Transverse colon (tissue), 4 donors: Measurements from ENCODE around the gene ANKRD52. TPM values are rescaled to one million over a fixed set of nuclear protein-coding genes. Genes with fewer than 3 reads are reported as not detected.

Source experiments
- DNase-seq: peaks from one replicate; pipeline ENCODE4 v3.0.0-alpha.2; 2019
- H3K27ac ChIP-seq, 4 donors: fragments of 200-600 bp; sonication (generic); 2 replicates each; pipeline ENCODE4 v1.5.1; 2016 to 2018; ENCODE audit warnings: inconsistent platforms in 4 of 4
- H3K27me3 ChIP-seq: fragments of 200-600 bp; sonication (generic); 2 replicates; pipeline ENCODE4 v1.5.1; 2017; ENCODE audit warnings: inconsistent platforms
- H3K36me3 ChIP-seq, 4 donors: fragments of 200-600 bp; sonication (generic); 2 replicates each; pipeline ENCODE4 v1.5.1; 2017 to 2019; ENCODE audit warnings: inconsistent platforms in 4 of 4
- H3K4me1 ChIP-seq, 4 donors: fragments of 200-600 bp; sonication (generic); 2 replicates each; pipeline ENCODE4 v1.5.1; 2017 to 2020; ENCODE audit warnings: inconsistent platforms in 4 of 4
- H3K4me3 ChIP-seq, 4 donors: fragments of 200-600 bp; sonication (generic); 1 replicate in 1 of 4; 2 replicates in 3 of 4; pipeline versions ENCODE4 v1.5.1 to v1.6.1; 2017 to 2019; ENCODE audit warnings: inconsistent platforms in 4 of 4
- H3K9me3 ChIP-seq, 2 donors: fragments of 200-600 bp; sonication (generic); 2 replicates each; pipeline ENCODE4 v1.5.1; 2017 to 2019; ENCODE audit warnings: inconsistent platforms in 2 of 2
- CTCF ChIP-seq, 5 experiments: fragments of 200-600 bp in 3 of 5; fragments of 450-650 bp in 2 of 5; sonication (generic) in 3 of 5; IDR thresholded peaks; 1 replicate in 2 of 5; 2 replicates in 3 of 5; pipeline ENCODE4 v1.5.1; 2016 to 2017; ENCODE audit warnings: antibody characterized with exemption in 5 of 5, inconsistent platforms in 3 of 5, mild to moderate bottlenecking in 2 of 5, moderate library complexity in 1 of 5
- EP300 ChIP-seq: sonication (generic); formaldehyde crosslinking; IDR thresholded peaks from one replicate; pipeline ENCODE4 v1.6.1; 2017; ENCODE audit warnings: antibody characterized with exemption, low read depth
- POLR2A ChIP-seq: fragments of 450-650 bp; IDR thresholded peaks from one replicate; pipeline ENCODE4 v1.6.1; 2016; ENCODE audit warnings: antibody characterized with exemption, mild to moderate bottlenecking, moderate library complexity
- POLR2AphosphoS5 ChIP-seq, 3 donors: sonication (generic); formaldehyde crosslinking; IDR thresholded peaks; one replicate each; pipeline ENCODE4 v1.6.1; 2016; ENCODE audit warnings: antibody characterized with exemption in 3 of 3
- WGBS, 2 donors: methylation state at CpG; one replicate each; pipeline ENCODE4 v1.1.5; 2018; ENCODE audit warnings: low coverage in 1 of 2; 5-methylcytosine and 5-hydroxymethylcytosine counted together
- in situ Hi-C, 4 donors: fragments of 200-750 bp; cut with MboI; loops; one replicate each; pipeline versions ENCODE4 v1.15.0 to v1.15.1; 2017; ENCODE audit warnings: low sequenced_read_pairs in 3 of 4, low pct_ligation_motif_present in 1 of 4, low pct_unique_long_range_greater_than_20kb in 1 of 4
- intact Hi-C: fragments of 100-400 bp; cut with DNase I; formaldehyde crosslinking; loops from one replicate; pipeline ENCODE4 v1.15.1; 2023; ENCODE audit warnings: low total_unique reads
- total RNA-seq, 4 donors: library from RNA; depleted of rRNA; stranded (reverse); fragments of >200 nt; gene quantifications; one replicate each; pipeline ENCODE4 v1.1.0, GENCODE V29; 2016

Gene ANKRD52
- total RNA-seq, 4 donors from 2014 or later = 28.4 to 120 (median 40.0) TPM

GRCh38 chr12:56257491-56258067, 605 bp downstream of the ANKRD52 start:
- Histone ChIP-seq H3K9me3 (no peaks in the 10 kb centered on the region), H3K4me1 (peaks cover 16 to 23% (median 22%) of the 10 kb centered on the region in 4 donors), H3K27ac (peak overlapping the region; percentile 87 to 93 (median 90)), H3K4me3 (peak overlapping the region; percentile 66 to 83 (median 72)), H3K27me3 (no peaks in the 10 kb centered on the region), H3K36me3 (peaks cover 0 to 33% (median 15%) of the 10 kb centered on the region in 4 donors)
- in situ Hi-C loops = no loop called here
- no peak for DNase-seq
- 0% methylated on average over 13 of the region's 27 CpGs; no CpG with 5 or more reads in 1 of the 2 donors for WGBS, 2 donors
- TF ChIP-seq POLR2AphosphoS5 (IDR thresholded peaks at IDR 0.05) (no peak), POLR2A (no peak), CTCF (IDR thresholded peaks at IDR 0.05) (no peak), EP300 (no peak)
- intact Hi-C loops = no loop called here

GRCh38 chr12:56257071-56257470, 1.1 kb downstream of the ANKRD52 start:
- no peak for DNase-seq
- no peak for TF ChIP-seq EP300
- TF ChIP-seq CTCF (IDR thresholded peaks at IDR 0.05) = no peak
- no peak for TF ChIP-seq POLR2A
- no peak for TF ChIP-seq POLR2AphosphoS5 (IDR thresholded peaks at IDR 0.05)
- H3K4me1 ChIP-seq = peaks cover 16 to 23% (median 22%) of the 10 kb centered on the region in 4 donors
- WGBS, 2 donors = 20 to 60% methylated on average over 1 to 8 of the region's 8 CpGs
- peak overlapping the region in 2 of 4 donors; percentile 88 to 93 for H3K27ac ChIP-seq
- no peaks in the 10 kb centered on the region for H3K9me3 ChIP-seq
- in situ Hi-C loops = no loop called here
- intact Hi-C loops = no loop called here
- peak overlapping the region in 3 of 4 donors; percentile 66 to 83 (median 74) for H3K4me3 ChIP-seq
- no peaks in the 10 kb centered on the region for H3K27me3 ChIP-seq
- peaks cover 0 to 37% (median 18%) of the 10 kb centered on the region in 4 donors for H3K36me3 ChIP-seq

DNA sequence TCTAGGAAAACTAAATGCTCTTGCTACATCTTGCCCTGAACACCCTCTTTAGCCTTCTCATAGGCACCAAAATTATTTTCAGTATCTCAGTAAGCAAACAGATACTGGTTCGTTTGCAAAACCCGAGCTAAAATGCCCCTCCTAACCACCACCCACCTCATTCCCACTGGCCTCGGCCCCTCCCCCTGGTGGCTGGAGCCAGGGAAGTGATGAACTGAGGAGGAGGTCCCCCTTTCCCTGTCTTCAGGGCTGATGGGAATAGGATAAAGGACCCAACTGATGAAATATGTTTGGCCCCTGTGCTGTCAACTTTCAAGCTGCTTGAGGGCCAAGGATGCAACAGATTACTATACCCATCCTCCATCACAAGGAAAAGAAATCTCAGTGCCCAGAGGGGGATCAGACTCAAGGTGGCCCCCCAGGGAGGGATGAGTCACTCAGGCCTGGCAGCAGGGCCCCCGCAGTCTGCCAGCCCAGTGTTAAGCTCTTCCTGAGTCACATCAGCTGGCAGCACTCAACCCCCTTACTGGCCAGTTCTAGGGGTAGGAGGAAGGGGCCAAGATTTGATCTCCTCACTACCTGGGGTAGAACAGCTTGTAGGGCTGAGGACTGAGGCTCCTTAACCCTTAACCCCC, 1.7 kb downstream of the ANKRD52 start:
- TF ChIP-seq EP300 (no peak), CTCF (IDR thresholded peaks at IDR 0.05) (no peak), POLR2A (no peak), POLR2AphosphoS5 (IDR thresholded peaks at IDR 0.05) (no peak)
- Histone ChIP-seq H3K4me3 (no peak overlapping the region), H3K4me1 (peaks cover 16 to 23% (median 22%) of the 10 kb centered on the region in 4 donors), H3K27me3 (no peaks in the 10 kb centered on the region), H3K27ac (no peak overlapping the region), H3K9me3 (no peaks in the 10 kb centered on the region), H3K36me3 (peaks cover 0 to 42% (median 21%) of the 10 kb centered on the region in 4 donors)
- DNase-seq = no peak
- intact Hi-C loops = no loop called here
- in situ Hi-C loops = no loop called here
- 41 to 57% methylated on average over 3 to 4 of the region's 4 CpGs for WGBS, 2 donors

DNA sequence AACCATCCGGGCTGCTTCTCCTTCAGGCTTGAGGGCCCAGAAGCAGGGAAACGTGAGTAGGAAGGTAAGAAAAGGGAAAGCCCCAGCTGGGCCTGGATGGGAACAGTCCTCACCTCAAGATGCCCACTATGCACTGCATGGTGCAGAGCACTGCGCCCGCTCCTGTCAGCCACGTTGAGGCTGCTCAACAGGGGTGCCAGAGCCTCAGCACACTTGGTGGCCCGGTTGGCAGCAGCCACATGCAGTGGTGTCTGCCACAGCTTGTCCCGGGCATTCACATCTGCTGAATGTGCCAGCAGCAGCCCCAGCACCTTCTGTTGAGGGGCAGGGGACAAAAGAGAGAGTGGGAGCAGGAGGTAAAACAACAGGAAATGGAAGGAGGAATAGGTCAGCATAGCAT, 2.5 kb downstream of the ANKRD52 start:
- intact Hi-C loops = no loop called here
- no peak for DNase-seq
- in situ Hi-C loops = no loop called here
- H3K27me3 ChIP-seq = no peaks in the 10 kb centered on the region
- peaks cover 0 to 43% (median 24%) of the 10 kb centered on the region in 4 donors for H3K36me3 ChIP-seq
- 84% methylated on average over 7 of the region's 7 CpGs; no CpG with 5 or more reads in 1 of the 2 donors for WGBS, 2 donors
- peaks cover 16 to 23% (median 22%) of the 10 kb centered on the region in 4 donors for H3K4me1 ChIP-seq
- TF ChIP-seq POLR2AphosphoS5 (IDR thresholded peaks at IDR 0.05) (no peak), CTCF (IDR thresholded peaks at IDR 0.05) (no peak), EP300 (no peak), POLR2A (no peak)
- no peak overlapping the region for H3K27ac ChIP-seq
- H3K9me3 ChIP-seq = no peaks in the 10 kb centered on the region
- no peak overlapping the region for H3K4me3 ChIP-seq
